Stomach (tissue), 9 donors: ENCODE results near the gene FRZB. TPM values are rescaled to one million over a fixed set of nuclear protein-coding genes. Genes with fewer than 3 reads are reported as not detected.

ENCODE experiments used
- DNase-seq, 2 donors: peaks; one replicate each; pipeline versions ENCODE4 v3.0.0 to v3.0.0-alpha.2; 2013 to 2019
- H3K27ac ChIP-seq, 5 donors: fragments of 200-600 bp in 4 of 5; sonication (generic) in 4 of 5; one replicate each; pipeline ENCODE4 v1.5.1; 2013 to 2019; ENCODE audit warnings: mild to moderate bottlenecking in 1 of 5, moderate library complexity in 1 of 5
- H3K27me3 ChIP-seq, 3 donors: fragments of 200-600 bp; sonication (generic); one replicate each; pipeline ENCODE4 v1.5.1; 2017 to 2019; ENCODE audit warnings: mixed run types in 1 of 3
- H3K36me3 ChIP-seq, 4 donors: fragments of 200-600 bp; sonication (generic); 1 replicate in 3 of 4; 2 replicates in 1 of 4; pipeline ENCODE4 v1.5.1; 2016 to 2019
- H3K4me1 ChIP-seq, 4 donors: fragments of 200-600 bp; sonication (generic); one replicate each; pipeline ENCODE4 v1.5.1; 2016 to 2019
- H3K4me3 ChIP-seq, 4 donors: fragments of 200-600 bp; sonication (generic) in 3 of 4; one replicate each; pipeline ENCODE4 v1.5.1; 2016 to 2019; ENCODE audit warnings: mild to moderate bottlenecking in 1 of 4
- H3K9me3 ChIP-seq, 4 donors: fragments of 200-600 bp; sonication (generic); one replicate each; pipeline ENCODE4 v1.5.1; 2016 to 2019
- EP300 ChIP-seq: sonication (generic); formaldehyde crosslinking; IDR thresholded peaks from one replicate; pipeline ENCODE4 v1.6.1; 2017; ENCODE audit warnings: antibody characterized with exemption
- POLR2A ChIP-seq, 4 donors: fragments of 450-650 bp; IDR thresholded peaks; one replicate each; pipeline ENCODE4 v1.6.1; 2016; ENCODE audit warnings: antibody characterized with exemption in 4 of 4, control low read depth in 2 of 4, mild to moderate bottlenecking in 1 of 4, moderate library complexity in 1 of 4
- POLR2AphosphoS5 ChIP-seq, 3 donors: sonication (generic); formaldehyde crosslinking; IDR thresholded peaks; one replicate each; pipeline ENCODE4 v1.6.1; 2016; ENCODE audit warnings: antibody characterized with exemption in 3 of 3
- WGBS, 5 donors: extraction: QIAGEN DNeasy Blood & Tissue Kit in 3 of 5; methylation state at CpG; one replicate each; pipeline versions ENCODE4 v1.1.5 to v1.1.7; 2013 to 2018; 5-methylcytosine and 5-hydroxymethylcytosine counted together
- intact Hi-C: fragments of 100-400 bp; cut with DNase I; formaldehyde crosslinking; loops from one replicate; pipeline ENCODE4 v1.15.1; 2023; ENCODE audit warnings: low total_unique reads
- polyA plus RNA-seq, 3 donors: library from polyadenylated mRNA; stranded (reverse); fragments of 200-250 nt; gene quantifications; one replicate each; pipeline ENCODE4 v1.2.3, GENCODE V29; 2013
- total RNA-seq, 5 donors: library from RNA; depleted of rRNA; stranded (reverse); fragments of >200 nt; gene quantifications; one replicate each; pipeline versions ENCODE4 v1.1.0 to v1.2.3, GENCODE V29; 2014 to 2016
- TF ChIP-seq, protein P1 (sequence below), 7 experiments: fragments of 450-650 bp in 4 of 7; fragments of 200-600 bp in 3 of 7; sonication (generic) in 3 of 7; IDR thresholded peaks; one replicate each; pipeline ENCODE4 v1.5.1; 2016 to 2019; ENCODE audit warnings: antibody characterized with exemption in 7 of 7, control low read depth in 2 of 7, mild to moderate bottlenecking in 1 of 7
- donor health status: healthy with polysubstance abuse.
- donor health status: Bipolar disorder and iron deficiency.
- donor health status: healthy.

FRZB gene
- total and polyA plus RNA-seq, 8 donors = 0.76 to 85.3 (median 6.2) TPM

DNA sequence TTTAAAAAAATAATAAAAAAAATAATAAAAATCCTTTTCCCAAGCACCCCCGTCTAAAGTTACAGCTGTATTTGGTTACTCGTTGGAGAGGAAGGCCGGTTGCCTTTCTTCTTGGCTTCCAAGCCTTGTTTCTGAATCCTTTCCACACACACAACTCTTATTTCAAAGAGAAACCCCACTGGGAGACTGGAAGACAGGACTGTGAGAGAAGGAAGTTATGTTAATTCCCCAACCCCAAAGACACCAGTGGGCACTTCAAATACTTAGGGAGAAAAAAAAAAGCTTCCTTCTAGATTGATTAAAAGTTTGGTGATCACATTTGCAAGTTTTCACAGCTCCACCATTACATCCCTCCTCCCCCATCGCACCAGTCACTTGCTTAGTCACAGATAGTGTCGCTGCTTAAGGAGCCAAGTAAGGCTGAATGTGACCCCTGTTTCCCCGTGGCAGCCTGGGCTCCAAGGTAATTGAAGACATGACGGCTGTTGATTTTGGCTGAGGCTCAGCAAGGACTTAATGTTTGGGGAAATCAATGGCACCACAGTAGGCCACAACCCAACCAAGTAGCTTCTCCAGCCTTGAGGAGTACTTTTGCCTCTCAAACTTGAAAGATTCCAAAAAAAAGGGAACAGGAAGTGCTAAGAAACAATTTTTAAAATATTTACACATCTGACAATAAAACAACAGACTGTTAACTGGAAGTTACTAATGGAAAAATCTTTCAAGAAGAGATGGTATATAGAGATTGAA is 40.8 kb upstream of the FRZB start:
- Histone ChIP-seq H3K27ac (no peak overlapping the region), H3K4me1 (no peaks in the 10 kb centered on the region), H3K36me3 (peaks cover 0 to 24% (median 18%) of the 10 kb centered on the region in 4 donors), H3K27me3 (no peaks in the 10 kb centered on the region), H3K9me3 (no peaks in the 10 kb centered on the region), H3K4me3 (no peak overlapping the region)
- WGBS, 5 donors = 71 to 76% (median 74%) methylated on average over 7 of the region's 7 CpGs
- intact Hi-C loops = no loop called here
- TF ChIP-seq, protein P1, sequence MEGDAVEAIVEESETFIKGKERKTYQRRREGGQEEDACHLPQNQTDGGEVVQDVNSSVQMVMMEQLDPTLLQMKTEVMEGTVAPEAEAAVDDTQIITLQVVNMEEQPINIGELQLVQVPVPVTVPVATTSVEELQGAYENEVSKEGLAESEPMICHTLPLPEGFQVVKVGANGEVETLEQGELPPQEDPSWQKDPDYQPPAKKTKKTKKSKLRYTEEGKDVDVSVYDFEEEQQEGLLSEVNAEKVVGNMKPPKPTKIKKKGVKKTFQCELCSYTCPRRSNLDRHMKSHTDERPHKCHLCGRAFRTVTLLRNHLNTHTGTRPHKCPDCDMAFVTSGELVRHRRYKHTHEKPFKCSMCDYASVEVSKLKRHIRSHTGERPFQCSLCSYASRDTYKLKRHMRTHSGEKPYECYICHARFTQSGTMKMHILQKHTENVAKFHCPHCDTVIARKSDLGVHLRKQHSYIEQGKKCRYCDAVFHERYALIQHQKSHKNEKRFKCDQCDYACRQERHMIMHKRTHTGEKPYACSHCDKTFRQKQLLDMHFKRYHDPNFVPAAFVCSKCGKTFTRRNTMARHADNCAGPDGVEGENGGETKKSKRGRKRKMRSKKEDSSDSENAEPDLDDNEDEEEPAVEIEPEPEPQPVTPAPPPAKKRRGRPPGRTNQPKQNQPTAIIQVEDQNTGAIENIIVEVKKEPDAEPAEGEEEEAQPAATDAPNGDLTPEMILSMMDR (IDR thresholded peaks at IDR 0.05) = no peak
- TF ChIP-seq EP300 = no peak
- TF ChIP-seq POLR2AphosphoS5 (IDR thresholded peaks at IDR 0.05) = no peak
- TF ChIP-seq POLR2A (IDR thresholded peaks at IDR 0.05) = no peak
- no peak for DNase-seq

DNA sequence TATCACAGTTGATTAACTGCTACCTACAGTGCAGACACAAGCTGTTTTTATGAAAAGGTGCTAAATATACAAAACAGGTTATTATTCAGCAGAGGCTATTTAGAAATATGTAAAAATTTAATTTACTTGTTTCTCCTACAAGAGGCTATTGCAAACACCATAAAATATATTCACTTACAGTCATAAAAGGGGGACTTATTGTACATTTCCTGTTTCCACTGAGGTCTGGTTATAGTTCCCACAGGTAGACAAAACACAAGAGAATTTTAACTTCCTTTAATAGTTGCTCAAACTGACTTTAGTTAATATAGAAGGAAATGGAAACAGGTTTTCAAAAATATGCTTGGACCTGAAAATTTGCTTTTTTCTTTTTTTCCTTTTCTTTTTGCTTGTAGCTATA is 40.0 kb upstream of the FRZB start:
- H3K36me3 ChIP-seq = peaks cover 0 to 19% (median 16%) of the 10 kb centered on the region in 4 donors
- H3K27ac ChIP-seq = no peak overlapping the region
- TF ChIP-seq, protein P1 (IDR thresholded peaks at IDR 0.05) = no peak
- TF ChIP-seq POLR2AphosphoS5 (IDR thresholded peaks at IDR 0.05) (no peak), EP300 (no peak)
- intact Hi-C loops = no loop called here
- H3K4me3 ChIP-seq = no peak overlapping the region
- no peaks in the 10 kb centered on the region for H3K9me3 ChIP-seq
- H3K4me1 ChIP-seq = no peaks in the 10 kb centered on the region
- no peak for DNase-seq
- no peaks in the 10 kb centered on the region for H3K27me3 ChIP-seq

DNA sequence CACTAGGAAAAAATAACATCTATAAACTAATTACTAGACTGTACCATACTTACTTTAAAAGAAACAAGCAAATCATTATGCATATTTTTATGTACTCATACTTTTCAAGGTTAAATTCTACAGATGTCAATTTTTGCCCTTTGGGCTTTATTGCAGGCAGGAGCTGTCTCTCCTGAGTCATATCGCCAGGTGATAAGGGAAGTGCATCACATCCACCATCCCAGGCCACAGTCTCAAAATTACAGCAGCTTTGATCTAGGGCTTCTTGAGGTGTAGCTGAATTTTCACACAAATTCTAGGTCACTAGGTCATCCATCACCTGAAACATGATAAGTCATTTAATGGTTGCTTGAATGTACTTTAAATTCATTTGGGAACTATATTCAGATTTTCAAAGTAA is 38.4 kb upstream of the FRZB start:
- intact Hi-C loops = no loop called here
- Histone ChIP-seq H3K4me1 (no peaks in the 10 kb centered on the region), H3K4me3 (no peak overlapping the region), H3K36me3 (peaks cover 0 to 7% (median 5%) of the 10 kb centered on the region in 4 donors), H3K27me3 (no peaks in the 10 kb centered on the region), H3K9me3 (no peaks in the 10 kb centered on the region), H3K27ac (no peak overlapping the region)
- no peak for DNase-seq
- no peak for TF ChIP-seq POLR2A (IDR thresholded peaks at IDR 0.05)
- TF ChIP-seq, protein P1 (IDR thresholded peaks at IDR 0.05) = no peak
- TF ChIP-seq POLR2AphosphoS5 (IDR thresholded peaks at IDR 0.05) = no peak
- no peak for TF ChIP-seq EP300
- WGBS, 5 donors = 83 to 95% (median 91%) methylated on average over 1 of the region's 1 CpG

DNA sequence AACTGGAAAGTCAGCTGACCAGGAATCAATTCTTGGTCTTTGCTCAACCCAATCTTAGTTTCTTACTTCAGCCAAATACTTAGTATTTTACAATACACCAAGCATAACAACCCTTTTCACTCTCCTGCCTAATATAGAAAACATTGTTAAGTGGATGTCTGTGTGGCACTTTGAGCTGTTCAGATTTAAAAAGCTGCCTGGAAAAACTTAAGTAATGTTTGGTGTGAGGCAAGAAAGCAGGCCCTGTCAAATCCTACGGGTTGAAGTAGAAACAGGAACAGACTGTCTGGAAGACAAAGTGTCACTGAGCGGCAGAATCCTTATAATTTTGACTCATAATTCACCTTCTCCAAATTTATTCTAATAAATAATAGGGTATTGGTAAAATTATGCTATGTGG is 37.1 kb upstream of the FRZB start:
- no peak overlapping the region for H3K4me3 ChIP-seq
- 68 to 95% (median 88%) methylated on average over 2 of the region's 2 CpGs for WGBS, 5 donors
- no peak for DNase-seq
- H3K4me1 ChIP-seq = no peaks in the 10 kb centered on the region
- no peak overlapping the region for H3K27ac ChIP-seq
- no peak for TF ChIP-seq POLR2AphosphoS5 (IDR thresholded peaks at IDR 0.05)
- TF ChIP-seq, protein P1 (IDR thresholded peaks at IDR 0.05) = no peak
- TF ChIP-seq POLR2A (IDR thresholded peaks at IDR 0.05) = no peak
- no peak for TF ChIP-seq EP300
- intact Hi-C loops = no loop called here
- H3K27me3 ChIP-seq = no peaks in the 10 kb centered on the region
- no peaks in the 10 kb centered on the region for H3K9me3 ChIP-seq
- peaks cover 0 to 7% (median 0%) of the 10 kb centered on the region in 4 donors for H3K36me3 ChIP-seq
